Parathyroid adenoma (tissue), 2 donors: ENCODE measurements around the gene TPGS2.

Experiments
- H2AFZ ChIP-seq: fragments of 300-600 bp; sonication (generic); one replicate; pipeline ENCODE4 v1.7.0; 2017; ENCODE audit warnings: antibody characterized with exemption, mild to moderate bottlenecking
- H3K27ac ChIP-seq: fragments of 300-600 bp; sonication (generic); one replicate; pipeline ENCODE4 v1.7.0; 2017
- H3K27me3 ChIP-seq: fragments of 300-600 bp; sonication (generic); one replicate; pipeline ENCODE4 v1.7.0; 2017; ENCODE audit warnings: low read length; ENCODE audit not compliant: control insufficient read depth, insufficient read depth
- H3K36me3 ChIP-seq: fragments of 300-600 bp; sonication (generic); one replicate; pipeline ENCODE4 v1.7.0; 2017; ENCODE audit warnings: low read length; ENCODE audit not compliant: control insufficient read depth, insufficient read depth
- H3K4me1 ChIP-seq: fragments of 300-600 bp; sonication (generic); one replicate; pipeline ENCODE4 v1.7.0; 2017; ENCODE audit warnings: control low read depth
- H3K4me2 ChIP-seq: fragments of 300-600 bp; sonication (generic); one replicate; pipeline ENCODE4 v1.7.0; 2017; ENCODE audit warnings: low read length
- H3K4me3 ChIP-seq: fragments of 300-600 bp; sonication (generic); one replicate; pipeline ENCODE4 v1.7.0; 2017; ENCODE audit warnings: low read depth, low read length
- H3K79me2 ChIP-seq: fragments of 300-600 bp; sonication (generic); one replicate; pipeline ENCODE4 v1.7.0; 2017; ENCODE audit warnings: control low read depth
- H3K9ac ChIP-seq: fragments of 300-600 bp; sonication (generic); one replicate; pipeline ENCODE4 v1.7.0; 2017; ENCODE audit warnings: mild to moderate bottlenecking
- H3K9me3 ChIP-seq: fragments of 300-600 bp; sonication (generic); one replicate; pipeline ENCODE4 v1.7.0; 2017; ENCODE audit warnings: low read length; ENCODE audit not compliant: control insufficient read depth
- CTCF ChIP-seq: fragments of 300-600 bp; sonication (generic); IDR thresholded peaks from one replicate; pipeline ENCODE4 v1.7.0; 2017; ENCODE audit warnings: antibody characterized with exemption, mild to moderate bottlenecking
- donor health status: primary hyperparathyroidism.

TPGS2 gene

GRCh38 chr18:36849288-36850006, 20.6 kb upstream of the TPGS2 start:
- Histone ChIP-seq H3K9ac (no peak overlapping the region), H3K27me3 (no peaks in the 10 kb centered on the region), H3K4me3 (no peak overlapping the region), H3K79me2 (no peaks in the 10 kb centered on the region), H2AFZ (no peak overlapping the region), H3K4me1 (no peaks in the 10 kb centered on the region), H3K4me2 (no peak overlapping the region), H3K9me3 (no peaks in the 10 kb centered on the region), H3K36me3 (no peaks in the 10 kb centered on the region), H3K27ac (no peak overlapping the region)
- no peak for TF ChIP-seq CTCF

DNA sequence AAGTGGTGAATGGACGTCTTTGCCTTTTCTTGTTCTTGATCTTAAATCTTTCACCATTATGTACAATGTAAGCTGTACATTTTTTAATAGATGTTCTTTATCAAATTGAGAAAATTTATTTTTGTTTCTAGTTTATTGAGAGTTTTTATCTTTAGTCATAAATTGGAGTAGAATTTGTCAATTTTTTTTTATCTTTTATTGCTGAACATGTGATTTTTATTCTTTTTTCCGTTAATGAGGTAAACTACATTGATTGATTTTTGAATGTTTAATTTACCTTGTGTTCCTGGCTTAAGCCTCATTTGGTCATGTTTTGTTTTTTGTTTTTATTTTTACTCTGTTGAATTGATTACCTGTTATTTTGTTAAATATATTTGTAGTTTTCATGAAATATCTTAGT, 19.8 kb upstream of the TPGS2 start:
- Histone ChIP-seq H3K4me2 (no peak overlapping the region), H3K79me2 (no peaks in the 10 kb centered on the region), H3K9me3 (no peaks in the 10 kb centered on the region), H3K27ac (no peak overlapping the region), H2AFZ (no peak overlapping the region), H3K36me3 (no peaks in the 10 kb centered on the region), H3K4me1 (no peaks in the 10 kb centered on the region), H3K4me3 (no peak overlapping the region), H3K27me3 (no peaks in the 10 kb centered on the region), H3K9ac (no peak overlapping the region)
- no peak for TF ChIP-seq CTCF

DNA sequence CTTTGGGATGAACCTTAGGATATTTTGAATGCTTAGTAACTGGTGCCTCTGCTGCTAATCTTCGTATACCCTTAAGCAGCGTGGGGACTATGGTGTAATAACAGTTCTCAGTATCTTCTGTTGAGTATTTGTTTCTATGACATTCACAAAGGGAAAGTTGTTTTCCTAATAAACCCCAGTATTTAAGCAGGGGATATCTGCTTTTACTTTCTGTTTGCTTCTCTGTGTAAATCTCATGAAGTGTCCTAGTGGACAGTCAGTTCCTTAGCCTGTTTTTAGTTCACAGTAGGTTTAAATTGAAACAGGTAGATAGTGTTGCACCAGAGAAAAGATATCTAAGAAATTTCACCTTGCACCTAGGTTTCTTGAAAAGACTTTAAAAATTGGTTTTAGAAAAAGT, 15.0 kb upstream of the TPGS2 start:
- no peaks in the 10 kb centered on the region for H3K27me3 ChIP-seq
- no peaks in the 10 kb centered on the region for H3K79me2 ChIP-seq
- no peak overlapping the region for H3K4me2 ChIP-seq
- H3K27ac ChIP-seq: no peak overlapping the region
- H3K4me1 ChIP-seq: peaks cover 10% of the 10 kb centered on the region
- H3K4me3 ChIP-seq: no peak overlapping the region
- no peak overlapping the region for H2AFZ ChIP-seq
- no peaks in the 10 kb centered on the region for H3K36me3 ChIP-seq
- TF ChIP-seq CTCF: no peak
- H3K9ac ChIP-seq: no peak overlapping the region
- no peaks in the 10 kb centered on the region for H3K9me3 ChIP-seq

DNA sequence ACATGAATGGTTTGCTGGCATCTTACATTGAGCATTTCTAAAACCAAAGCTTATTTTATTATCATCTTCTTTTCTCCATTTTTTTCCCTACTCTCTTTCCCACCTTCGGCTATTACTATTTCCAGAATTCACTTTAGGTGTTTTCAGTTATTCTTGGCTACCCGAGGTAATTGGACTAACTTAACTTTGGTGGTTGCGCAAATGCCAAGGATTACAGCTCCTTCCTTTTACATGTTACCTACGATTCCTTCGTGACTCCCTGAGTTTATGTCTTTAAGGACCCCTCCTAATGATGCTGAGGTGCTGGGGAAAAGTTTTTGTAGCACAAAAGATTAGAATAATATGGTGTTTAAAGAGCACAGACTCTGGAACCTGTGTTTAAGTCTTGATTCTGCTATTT, 14.4 kb upstream of the TPGS2 start:
- no peak overlapping the region for H2AFZ ChIP-seq
- H3K9me3 ChIP-seq: no peaks in the 10 kb centered on the region
- no peak overlapping the region for H3K27ac ChIP-seq
- H3K4me1 ChIP-seq: peaks cover 10% of the 10 kb centered on the region
- H3K9ac ChIP-seq: no peak overlapping the region
- no peaks in the 10 kb centered on the region for H3K36me3 ChIP-seq
- no peak overlapping the region for H3K4me3 ChIP-seq
- no peaks in the 10 kb centered on the region for H3K79me2 ChIP-seq
- TF ChIP-seq CTCF: no peak
- no peaks in the 10 kb centered on the region for H3K27me3 ChIP-seq
- no peak overlapping the region for H3K4me2 ChIP-seq

GRCh38 chr18:36839835-36840234, 11.0 kb upstream of the TPGS2 start:
- Histone ChIP-seq H3K4me3 (no peak overlapping the region), H2AFZ (peak overlapping the region; percentile 31), H3K4me2 (no peak overlapping the region), H3K4me1 (peaks cover 10% of the 10 kb centered on the region), H3K9me3 (no peaks in the 10 kb centered on the region), H3K36me3 (no peaks in the 10 kb centered on the region), H3K27me3 (no peaks in the 10 kb centered on the region), H3K27ac (no peak overlapping the region), H3K9ac (no peak overlapping the region), H3K79me2 (no peaks in the 10 kb centered on the region)
- TF ChIP-seq CTCF: no peak
